Caco-2 (cell line): ENCODE measurements around the gene IL23R. TPM values are rescaled to one million over a fixed set of nuclear protein-coding genes. Genes with fewer than 3 reads are reported as not detected.

Experiments
- BruUV-seq: library from RNA; stranded (reverse); fragments of 400-500 nt; replicated peaks from 2 replicates; lab custom pipeline; 2021; lab: Mats Ljungman, UMichigan
- CTCF ChIA-PET: fragments of 300-600 bp; sonication (Branson Sonifier 250); formaldehyde crosslinking; loops from one replicate; lab custom pipeline; 2022; ENCODE audit warnings: antibody characterized with exemption; lab: Charles Lee
- POLR2A ChIA-PET: fragments of 300-600 bp; sonication (Branson Sonifier 250); formaldehyde crosslinking; loops from one replicate; lab custom pipeline; 2022; ENCODE audit warnings: antibody characterized with exemption; lab: Charles Lee
- DNase-seq, 2 experiments: peaks; one replicate each; pipeline versions ENCODE4 v3.0.0 to v3.0.0-alpha.2; 2020 to 2022
- H3K27me3 ChIP-seq: replicated peaks from 2 replicates; pipeline ENCODE4 v1.6.0; 2011; ENCODE audit warnings: low read length; ENCODE audit not compliant: control insufficient read depth, insufficient read depth
- H3K36me3 ChIP-seq: 2 replicates; pipeline ENCODE4 v1.5.1; 2011; ENCODE audit warnings: low read length; ENCODE audit not compliant: control insufficient read depth, insufficient read depth
- H3K4me1 ChIP-seq: fragments of 250-450 bp; sonication (Bioruptor Pico); 2 replicates; pipeline ENCODE4 v1.5.1; 2020; ENCODE audit warnings: mild to moderate bottlenecking
- H3K4me3 ChIP-seq: 2 replicates; pipeline ENCODE4 v1.5.1; 2011; ENCODE audit warnings: low read depth, mild to moderate bottlenecking, control low read depth, low read length
- H3K9me3 ChIP-seq: fragments of 250-450 bp; sonication (Bioruptor Pico); 2 replicates; pipeline ENCODE4 v1.5.1; 2020; ENCODE audit warnings: mild to moderate bottlenecking, moderate library complexity
- H3K27ac Mint-ChIP-seq: one replicate; pipeline ENCODE4 v1.8.0; 2022; ENCODE audit warnings: mixed read lengths; ENCODE audit not compliant: unreplicated experiment
- H3K27me3 Mint-ChIP-seq: one replicate; pipeline ENCODE4 v1.8.0; 2022; ENCODE audit warnings: mixed read lengths; ENCODE audit not compliant: insufficient read depth, unreplicated experiment
- H3K36me3 Mint-ChIP-seq: one replicate; pipeline ENCODE4 v1.8.0; 2022; ENCODE audit warnings: mild to moderate bottlenecking, mixed read lengths; ENCODE audit not compliant: insufficient read depth, unreplicated experiment
- H3K4me1 Mint-ChIP-seq: one replicate; pipeline ENCODE4 v1.8.0; 2022; ENCODE audit warnings: low read depth, mixed read lengths; ENCODE audit not compliant: unreplicated experiment
- H3K4me3 Mint-ChIP-seq: one replicate; pipeline ENCODE4 v1.8.0; 2022; ENCODE audit warnings: mild to moderate bottlenecking, moderate library complexity, mixed read lengths; ENCODE audit not compliant: unreplicated experiment
- H3K9me3 Mint-ChIP-seq: one replicate; pipeline ENCODE4 v1.8.0; 2022; ENCODE audit warnings: mixed read lengths; ENCODE audit not compliant: unreplicated experiment
- CTCF ChIP-seq, 2 experiments: fragments of 200-600 bp in 1 of 2; IDR thresholded peaks; 1 replicate in 1 of 2; 2 replicates in 1 of 2; pipeline versions ENCODE4 v1.5.1 to v1.8.0; 2011 to 2022; ENCODE audit warnings: antibody characterized with exemption in 1 of 2, control low read depth in 1 of 2, inconsistent platforms in 1 of 2, low read depth in 1 of 2, low read length in 1 of 2, mild to moderate bottlenecking in 1 of 2, moderate library complexity in 1 of 2; ENCODE audit not compliant: insufficient read depth in 1 of 2, severe bottlenecking in 1 of 2, unreplicated experiment in 1 of 2
- intact Hi-C: fragments of 100-400 bp; cut with micrococcal nuclease; formaldehyde crosslinking; loops from one replicate; pipeline ENCODE4 v1.10.0; 2022; ENCODE audit not compliant: unreplicated experiment
- total RNA-seq: library from RNA; stranded (reverse); gene quantifications from 2 replicates; pipeline ENCODE4 v1.2.3, GENCODE V29; 2022

The IL23R gene
- total RNA-seq, 1 experiment from 2014 or later = not detected

DNA sequence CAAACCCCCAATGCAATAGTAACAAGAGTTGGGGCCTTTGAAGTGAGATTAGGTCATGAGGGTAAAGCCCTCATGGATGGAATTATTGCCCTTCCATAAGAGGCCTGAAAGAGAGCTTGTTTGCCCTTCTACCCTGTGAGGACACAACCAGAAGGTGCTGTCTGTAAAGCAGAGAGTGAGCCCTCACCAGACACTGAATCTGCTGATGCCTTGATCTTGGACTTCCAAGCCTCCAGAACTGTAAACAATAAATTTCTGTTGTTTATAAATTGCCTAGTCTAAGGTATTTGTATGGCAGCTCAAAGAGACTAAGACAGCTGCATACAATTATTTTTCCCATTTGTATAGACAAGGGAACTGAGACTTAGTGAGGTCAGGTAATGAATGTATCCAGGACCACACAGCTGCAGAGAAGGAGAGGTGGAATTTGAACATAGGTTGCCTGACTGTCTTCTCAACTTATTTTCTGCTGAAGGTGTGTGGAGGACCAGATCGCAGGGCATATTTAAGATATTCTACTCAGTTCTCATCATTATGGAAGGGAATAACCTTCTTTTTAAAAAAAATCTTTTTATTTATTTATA, 18.7 kb downstream of the IL23R start:
- no peaks in the 10 kb centered on the region for H3K36me3 ChIP-seq
- no peaks in the 10 kb centered on the region for H3K27me3 ChIP-seq
- intact Hi-C loops = no loop called here
- BruUV-seq = no TSS peak
- H3K27ac Mint-ChIP-seq = no peak overlapping the region
- TF ChIP-seq CTCF (IDR thresholded peaks at IDR 0.05; ENCODE audit: insufficient read depth in 1 of 2, low read depth in 1 of 2, low read length in 1 of 2, severe bottlenecking in 1 of 2, unreplicated experiment in 1 of 2) = no peak
- no peaks in the 10 kb centered on the region for H3K9me3 Mint-ChIP-seq
- DNase-seq = no peak
- H3K9me3 ChIP-seq = no peaks in the 10 kb centered on the region
- ChIA-PET POLR2A (no interaction called here), CTCF (no interaction called here)
- H3K4me1 Mint-ChIP-seq = no peaks in the 10 kb centered on the region
- no peaks in the 10 kb centered on the region for H3K36me3 Mint-ChIP-seq
- no peak overlapping the region for H3K4me3 Mint-ChIP-seq
- no peaks in the 10 kb centered on the region for H3K4me1 ChIP-seq
- H3K27me3 Mint-ChIP-seq = peaks cover under 1% of the 10 kb centered on the region
- no peak overlapping the region for H3K4me3 ChIP-seq

- ChIA-PET CTCF (no interaction called here), POLR2A (no interaction called here)
- H3K36me3 ChIP-seq = no peaks in the 10 kb centered on the region
- Mint-ChIP-seq H3K36me3 (no peaks in the 10 kb centered on the region), H3K9me3 (no peaks in the 10 kb centered on the region), H3K4me1 (no peaks in the 10 kb centered on the region), H3K4me3 (no peak overlapping the region), H3K27ac (no peak overlapping the region), H3K27me3 (no peaks in the 10 kb centered on the region)
- DNase-seq = no peak
- no peaks in the 10 kb centered on the region for H3K27me3 ChIP-seq
- H3K9me3 ChIP-seq = no peaks in the 10 kb centered on the region
- no peak overlapping the region for H3K4me3 ChIP-seq
- BruUV-seq = no TSS peak
- no peak for TF ChIP-seq CTCF (IDR thresholded peaks at IDR 0.05; ENCODE audit: insufficient read depth in 1 of 2, low read depth in 1 of 2, low read length in 1 of 2, severe bottlenecking in 1 of 2, unreplicated experiment in 1 of 2)
- intact Hi-C loops = no loop called here
- no peaks in the 10 kb centered on the region; the same call in 1 of the 2 replicates for H3K4me1 ChIP-seq
Observed at GRCh38 chr1:67188137-67188536, 21.9 kb downstream of the IL23R start.

GRCh38 chr1:67189953-67190352, 23.7 kb downstream of the IL23R start:
- H3K9me3 ChIP-seq = no peaks in the 10 kb centered on the region

More at GRCh38 chr1:67189953-67190352, 23.7 kb downstream of the IL23R start:
- no peak for TF ChIP-seq CTCF (IDR thresholded peaks at IDR 0.05; ENCODE audit: insufficient read depth in 1 of 2, low read depth in 1 of 2, low read length in 1 of 2, severe bottlenecking in 1 of 2, unreplicated experiment in 1 of 2)
- ChIA-PET CTCF (no interaction called here), POLR2A (no interaction called here)
- Mint-ChIP-seq H3K27ac (no peak overlapping the region), H3K9me3 (no peaks in the 10 kb centered on the region), H3K27me3 (no peaks in the 10 kb centered on the region), H3K36me3 (no peaks in the 10 kb centered on the region), H3K4me3 (no peak overlapping the region), H3K4me1 (no peaks in the 10 kb centered on the region)
- Histone ChIP-seq H3K27me3 (no peaks in the 10 kb centered on the region), H3K4me3 (no peak overlapping the region), H3K4me1 (no peaks in the 10 kb centered on the region; the same call in 1 of the 2 replicates), H3K36me3 (no peaks in the 10 kb centered on the region)
- no peak for DNase-seq
- intact Hi-C loops = no loop called here
- no TSS peak for BruUV-seq
